GM12872 (cell line): ENCODE measurements around the gene DBNDD1.

Experiments used
- CTCF ChIP-seq: IDR thresholded peaks from 3 replicates; pipeline ENCODE4 v1.5.1; 2011; ENCODE audit warnings: low read depth, mild to moderate bottlenecking, low read length, moderate library complexity; ENCODE audit not compliant: insufficient read depth

The DBNDD1 gene

DNA sequence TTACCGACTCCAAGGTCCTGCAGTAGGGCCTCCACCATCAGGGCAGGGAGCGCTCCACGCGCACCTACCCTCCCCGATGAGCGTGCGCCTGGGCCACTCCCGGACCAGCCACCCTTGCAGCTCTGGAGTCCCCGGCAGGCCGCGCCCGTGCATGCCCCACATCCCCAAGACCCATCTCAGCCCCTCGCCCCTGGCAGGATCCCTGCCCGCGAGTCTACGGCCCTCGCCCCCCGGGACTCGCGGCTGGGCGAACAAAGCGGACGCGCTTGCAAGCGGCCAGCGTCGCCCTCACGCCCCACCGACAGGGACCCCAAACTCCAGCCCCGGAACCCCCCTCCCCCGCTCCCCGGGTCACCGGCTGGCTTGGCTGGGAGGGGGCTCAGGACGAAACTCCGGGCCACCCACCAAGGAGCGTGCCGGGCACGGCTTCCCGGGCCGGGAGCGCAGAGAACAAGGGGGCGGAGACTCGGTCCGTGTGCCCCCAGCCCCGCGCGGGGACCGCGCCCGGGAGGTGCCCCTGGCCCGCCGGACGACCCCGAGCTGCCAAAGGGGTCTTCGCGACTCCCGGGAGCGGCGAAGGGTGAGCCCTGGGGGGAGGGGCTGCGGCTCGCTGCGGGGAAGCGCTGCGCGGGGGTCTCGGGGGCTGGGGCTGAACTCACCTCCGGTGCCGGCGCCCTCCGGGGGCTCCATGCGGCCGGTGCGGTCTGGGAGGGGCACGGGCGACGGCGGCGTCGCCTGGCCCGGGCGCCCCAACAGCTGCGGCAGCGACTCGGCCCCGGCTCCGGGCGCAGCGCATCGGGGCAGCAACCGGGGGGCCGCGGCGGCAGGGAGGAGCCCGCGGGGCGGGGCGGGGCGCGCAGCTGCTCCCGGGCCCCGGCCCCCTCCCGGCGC, at the start of gene DBNDD1:
TSS of gene DBNDD1 (minus strand) at position 805 of the 891 bp plus-strand sequence. CDS start at position 690, 115 bp downstream.
- no peak for TF ChIP-seq CTCF

- no peak for TF ChIP-seq CTCF
Measured at GRCh38 chr16:90061437-90061836, 42.2 kb upstream of the DBNDD1 start.

- TF ChIP-seq CTCF: no peak
Measured at GRCh38 chr16:90057738-90058173, 38.5 kb upstream of the DBNDD1 start.

GRCh38 chr16:90055371-90055770, 36.1 kb upstream of the DBNDD1 start:
- no peak for TF ChIP-seq CTCF

DNA sequence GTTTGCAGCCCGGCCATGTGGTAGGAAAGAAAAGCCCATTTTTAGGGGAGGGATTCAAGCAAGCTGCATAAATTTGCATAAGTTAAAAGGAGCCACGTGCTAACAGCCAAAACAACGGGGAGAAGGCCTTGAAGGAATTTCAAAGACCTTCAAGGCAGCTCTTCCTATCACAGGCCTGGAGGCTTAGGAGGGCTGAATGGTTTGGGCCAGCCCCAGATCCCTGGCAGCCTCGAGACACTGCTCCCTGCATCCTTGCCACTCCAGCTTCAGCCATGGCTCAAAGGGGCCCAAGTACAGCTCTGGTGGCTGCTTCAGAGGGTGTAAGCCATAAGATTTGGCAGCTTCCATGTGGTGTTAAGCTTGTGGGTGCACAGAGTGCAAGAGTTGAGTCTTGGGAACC, 35.3 kb upstream of the DBNDD1 start:
- no peak for TF ChIP-seq CTCF

GRCh38 chr16:90053902-90054500, 34.7 kb upstream of the DBNDD1 start:
- no peak for TF ChIP-seq CTCF

DNA sequence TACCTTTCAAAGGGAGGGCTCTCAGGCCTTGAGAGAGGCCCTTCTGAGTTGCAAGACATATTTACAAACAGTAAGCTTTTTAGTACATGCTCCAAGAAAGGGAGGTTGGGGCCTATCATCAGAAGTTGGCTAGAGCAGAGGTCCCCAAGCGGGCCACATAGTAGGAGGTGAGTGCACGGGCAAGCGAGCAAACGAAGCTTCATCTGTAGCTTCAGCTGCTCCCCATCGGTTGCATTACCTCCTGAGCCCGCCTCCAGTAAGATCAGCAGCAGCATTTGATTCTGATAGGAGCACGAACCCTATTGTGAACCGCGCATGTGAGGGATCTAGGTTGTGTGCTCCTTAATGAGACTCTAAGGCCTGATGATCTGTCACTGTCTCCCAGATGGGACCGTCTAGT, 31.7 kb upstream of the DBNDD1 start:
- no peak for TF ChIP-seq CTCF
